Calu3 (cell line): Measurements from ENCODE around the gene GIPC3. TPM values are rescaled to one million over a fixed set of nuclear protein-coding genes. Genes with fewer than 3 reads are reported as not detected.
"Not testable (repeated sequence)": the region's sequence is repeated elsewhere in the genome, so short reads cannot be mapped to it uniquely, and the experiment has no call there.

Experiments used
- BruUV-seq: library from RNA; stranded (reverse); fragments of 400-500 nt; replicated peaks from 2 replicates; lab custom pipeline; 2021; lab: Mats Ljungman, UMichigan
- CTCF ChIA-PET: fragments of 300-600 bp; sonication (Branson Sonifier 250); formaldehyde crosslinking; loops from one replicate; lab custom pipeline; 2022; ENCODE audit warnings: antibody characterized with exemption; lab: Charles Lee
- DNase-seq: peaks from one replicate; pipeline ENCODE4 v3.0.0; 2022
- H3K27ac Mint-ChIP-seq: one replicate; pipeline ENCODE4 v1.8.0; 2022; ENCODE audit warnings: mixed read lengths; ENCODE audit not compliant: unreplicated experiment
- H3K27me3 Mint-ChIP-seq: one replicate; pipeline ENCODE4 v1.8.0; 2022; ENCODE audit warnings: mixed read lengths; ENCODE audit not compliant: unreplicated experiment
- H3K36me3 Mint-ChIP-seq: one replicate; pipeline ENCODE4 v1.8.0; 2022; ENCODE audit warnings: mild to moderate bottlenecking, moderate library complexity, mixed read lengths; ENCODE audit not compliant: insufficient read depth, unreplicated experiment
- H3K4me1 Mint-ChIP-seq: one replicate; pipeline ENCODE4 v1.8.0; 2022; ENCODE audit warnings: mild to moderate bottlenecking, low read depth, mixed read lengths; ENCODE audit not compliant: unreplicated experiment
- H3K4me3 Mint-ChIP-seq: one replicate; pipeline ENCODE4 v1.8.0; 2022; ENCODE audit warnings: mild to moderate bottlenecking, low read depth, moderate library complexity, mixed read lengths; ENCODE audit not compliant: unreplicated experiment
- H3K9me3 Mint-ChIP-seq: one replicate; pipeline ENCODE4 v1.8.0; 2022; ENCODE audit warnings: low read depth, mixed read lengths; ENCODE audit not compliant: unreplicated experiment
- intact Hi-C: fragments of 100-400 bp; cut with micrococcal nuclease; formaldehyde crosslinking; loops from one replicate; pipeline ENCODE4 v1.10.0; 2022; ENCODE audit not compliant: unreplicated experiment
- total RNA-seq: library from RNA; stranded (reverse); gene quantifications from 2 replicates; pipeline ENCODE4 v1.2.3, GENCODE V29; 2022
- TF ChIP-seq, protein P1 (sequence below): fragments of 200-600 bp; IDR thresholded peaks from one replicate; pipeline ENCODE4 v1.8.0; 2022; ENCODE audit warnings: antibody characterized with exemption; ENCODE audit not compliant: unreplicated experiment

Gene GIPC3
- total RNA-seq, 1 experiment from 2014 or later, result not detected

DNA sequence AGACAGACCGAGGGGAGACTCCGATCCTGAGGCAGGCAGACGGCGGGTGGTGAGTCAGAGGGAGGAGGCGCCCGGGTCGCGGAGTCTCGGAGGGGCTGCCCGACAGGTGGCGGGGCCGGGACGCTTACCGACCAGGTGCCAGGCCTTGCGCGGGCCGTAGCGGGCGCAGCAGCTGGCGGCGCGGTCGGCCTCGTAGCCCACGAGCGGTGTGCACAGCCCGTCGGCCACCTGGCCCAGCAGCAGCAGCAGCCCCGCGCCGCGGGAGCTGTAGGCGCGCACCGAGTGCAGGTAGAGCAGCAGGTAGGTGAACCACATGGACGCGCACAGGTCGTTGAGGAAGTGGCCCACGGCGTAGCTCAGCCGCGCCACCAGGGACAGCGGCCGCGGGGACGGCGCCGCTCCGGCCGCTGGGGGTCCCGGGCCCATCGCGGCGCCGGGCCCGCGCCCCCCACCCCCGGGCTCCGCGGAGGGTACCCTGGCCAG is 28.3 kb upstream of the GIPC3 start:
- Mint-ChIP-seq H3K9me3 (no peaks in the 10 kb centered on the region), H3K4me3 (peak overlapping the region; percentile 96), H3K4me1 (peaks cover 10% of the 10 kb centered on the region), H3K27ac (peak overlapping the region; percentile 96), H3K27me3 (no peaks in the 10 kb centered on the region), H3K36me3 (peaks cover 24% of the 10 kb centered on the region)
- intact Hi-C loops, result no loop called here
- CTCF ChIA-PET, result no interaction called here
- TF ChIP-seq, protein P1, sequence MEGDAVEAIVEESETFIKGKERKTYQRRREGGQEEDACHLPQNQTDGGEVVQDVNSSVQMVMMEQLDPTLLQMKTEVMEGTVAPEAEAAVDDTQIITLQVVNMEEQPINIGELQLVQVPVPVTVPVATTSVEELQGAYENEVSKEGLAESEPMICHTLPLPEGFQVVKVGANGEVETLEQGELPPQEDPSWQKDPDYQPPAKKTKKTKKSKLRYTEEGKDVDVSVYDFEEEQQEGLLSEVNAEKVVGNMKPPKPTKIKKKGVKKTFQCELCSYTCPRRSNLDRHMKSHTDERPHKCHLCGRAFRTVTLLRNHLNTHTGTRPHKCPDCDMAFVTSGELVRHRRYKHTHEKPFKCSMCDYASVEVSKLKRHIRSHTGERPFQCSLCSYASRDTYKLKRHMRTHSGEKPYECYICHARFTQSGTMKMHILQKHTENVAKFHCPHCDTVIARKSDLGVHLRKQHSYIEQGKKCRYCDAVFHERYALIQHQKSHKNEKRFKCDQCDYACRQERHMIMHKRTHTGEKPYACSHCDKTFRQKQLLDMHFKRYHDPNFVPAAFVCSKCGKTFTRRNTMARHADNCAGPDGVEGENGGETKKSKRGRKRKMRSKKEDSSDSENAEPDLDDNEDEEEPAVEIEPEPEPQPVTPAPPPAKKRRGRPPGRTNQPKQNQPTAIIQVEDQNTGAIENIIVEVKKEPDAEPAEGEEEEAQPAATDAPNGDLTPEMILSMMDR, result no peak
- peak; percentile 67 for DNase-seq
- BruUV-seq, result no TSS peak

DNA sequence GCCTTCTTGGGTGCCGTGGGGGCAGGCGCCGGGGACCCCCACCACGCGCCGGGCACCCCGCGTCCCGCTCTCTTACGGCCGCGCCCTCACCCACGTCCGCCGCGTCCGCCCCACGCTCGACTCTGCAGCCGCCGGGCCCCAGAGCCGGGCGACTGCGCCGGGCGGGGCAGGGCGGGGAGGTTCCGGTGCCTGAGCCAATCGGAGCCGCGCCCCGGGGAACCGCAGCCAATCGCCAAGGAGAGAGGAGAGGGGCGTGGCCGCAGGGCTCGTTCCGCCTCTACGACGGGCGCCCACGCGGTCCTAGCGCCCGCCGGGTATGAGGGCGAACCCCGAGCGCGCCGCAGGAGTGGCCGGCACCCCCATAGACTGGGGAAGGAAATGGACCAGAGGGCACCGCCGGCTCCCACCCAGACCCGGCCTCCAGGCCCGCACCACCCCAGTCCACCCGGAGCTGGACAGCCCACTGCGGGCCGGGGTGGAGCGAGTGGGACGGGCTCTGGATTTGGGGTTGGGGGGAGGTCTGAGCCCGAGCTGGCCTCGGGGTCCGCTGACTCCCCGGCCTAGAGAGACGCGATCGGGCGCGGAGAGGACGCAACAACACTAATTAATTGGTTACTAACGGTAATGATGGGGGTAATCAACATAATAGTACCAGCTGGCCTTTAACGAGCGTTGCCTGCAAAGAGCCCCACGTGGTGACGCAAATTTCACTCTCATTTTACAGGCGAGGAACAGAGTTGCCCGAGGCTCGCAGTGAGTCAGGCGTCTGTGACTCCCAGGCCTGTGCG is 27.6 kb upstream of the GIPC3 start, which contains the start of gene MFSD12:
MFSD12 (minus strand) TSS at position 126 of the 788 bp plus-strand sequence. CDS start 183 bp downstream, outside the sequence.
- BruUV-seq, result TSS peak; percentile 79
- CTCF ChIA-PET, result interaction anchor here (0.7 to 1.6 kb wide), 2 partner anchors 12 to 30 kb away, joined by 3 read pairs; no protein-coding TSS in a partner anchor
- H3K27ac Mint-ChIP-seq, result peak within 1 kb of the TSS; percentile 96

GRCh38 chr19:3563709-3564524 is 21.4 kb upstream of the GIPC3 start:
- no peaks in the 10 kb centered on the region for H3K36me3 Mint-ChIP-seq
- CTCF ChIA-PET, result no interaction called here
- BruUV-seq, result no TSS peak
- TF ChIP-seq, protein P1, result no peak
- H3K27ac Mint-ChIP-seq, result no peak overlapping the region
- DNase-seq, result no peak
- intact Hi-C loops, result no loop called here
- H3K27me3 Mint-ChIP-seq, result no peaks in the 10 kb centered on the region
- H3K4me3 Mint-ChIP-seq, result no peak overlapping the region
- H3K4me1 Mint-ChIP-seq, result no peaks in the 10 kb centered on the region
- H3K9me3 Mint-ChIP-seq, result no peaks in the 10 kb centered on the region

More for the DNA sequence above, 27.6 kb upstream of the GIPC3 start, which contains the start of gene MFSD12:
- intact Hi-C loops, result no loop called here
- DNase-seq, result peak; percentile 92
- Mint-ChIP-seq H3K36me3 (peaks cover 24% of the 10 kb centered on the region), H3K4me3 (peak within 1 kb of the TSS; percentile 96), H3K9me3 (no peaks in the 10 kb centered on the region), H3K4me1 (peaks cover 10% of the 10 kb centered on the region), H3K27me3 (no peaks in the 10 kb centered on the region)
- TF ChIP-seq, protein P1, result no peak

GRCh38 chr19:3565139-3565538 is 20.1 kb upstream of the GIPC3 start:
- no peaks in the 10 kb centered on the region for H3K36me3 Mint-ChIP-seq
- H3K9me3 Mint-ChIP-seq, result no peaks in the 10 kb centered on the region
- H3K4me3 Mint-ChIP-seq, result no peak overlapping the region
- no peak for DNase-seq
- TF ChIP-seq, protein P1, result no peak
- H3K27ac Mint-ChIP-seq, result no peak overlapping the region
- intact Hi-C loops, result no loop called here
- H3K4me1 Mint-ChIP-seq, result no peaks in the 10 kb centered on the region
- no TSS peak for BruUV-seq
- H3K27me3 Mint-ChIP-seq, result no peaks in the 10 kb centered on the region
- CTCF ChIA-PET, result no interaction called here

- BruUV-seq, intact Hi-C loops, DNase-seq, H3K4me1 Mint-ChIP-seq, H3K4me3 Mint-ChIP-seq, H3K9me3 Mint-ChIP-seq, H3K27ac Mint-ChIP-seq, H3K27me3 Mint-ChIP-seq: not testable (repeated sequence)
- CTCF ChIA-PET, result interaction anchor here (1.0 kb wide), 1 partner anchor 12 kb away, joined by 3 read pairs; no protein-coding TSS in a partner anchor
- H3K36me3 Mint-ChIP-seq, result peaks cover 27% of the 10 kb centered on the region
Observed at GRCh38 chr19:3570042-3570441, 15.2 kb upstream of the GIPC3 start.
